Measurements from ENCODE around the gene PRSS8. TPM values are rescaled to one million over a fixed set of nuclear protein-coding genes. Genes with fewer than 3 reads are reported as not detected.

PRSS8 gene
- total RNA-seq, 1 donor from 2014 or later = 103 TPM

DNA sequence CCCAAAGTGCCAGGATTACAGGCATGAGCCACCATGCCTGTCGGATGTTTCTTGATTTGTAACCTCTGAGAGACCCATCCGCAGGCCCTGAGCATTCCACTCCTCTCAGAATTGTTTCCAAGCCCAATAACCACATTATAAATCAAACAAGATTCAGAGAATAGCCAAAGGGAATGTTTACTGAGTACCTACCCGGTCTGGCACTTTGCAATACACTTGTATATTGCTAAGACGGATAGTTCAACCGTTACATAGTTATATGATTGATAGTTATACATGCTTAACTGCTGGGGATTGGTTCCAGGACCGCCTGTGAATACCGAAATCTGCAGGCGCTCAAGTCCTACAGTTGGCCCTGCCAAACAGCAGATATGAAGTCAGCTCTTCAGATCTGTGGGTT is 21.1 kb downstream of the PRSS8 start:
- Histone ChIP-seq H3K9me3 (no peaks in the 10 kb centered on the region), H3K27me3 (no peaks in the 10 kb centered on the region), H3K4me1 (peaks cover 22% of the 10 kb centered on the region), H3K36me3 (peaks cover 38% of the 10 kb centered on the region), H3K4me3 (no peak overlapping the region), H3K27ac (no peak overlapping the region)
- TF ChIP-seq, protein P1, sequence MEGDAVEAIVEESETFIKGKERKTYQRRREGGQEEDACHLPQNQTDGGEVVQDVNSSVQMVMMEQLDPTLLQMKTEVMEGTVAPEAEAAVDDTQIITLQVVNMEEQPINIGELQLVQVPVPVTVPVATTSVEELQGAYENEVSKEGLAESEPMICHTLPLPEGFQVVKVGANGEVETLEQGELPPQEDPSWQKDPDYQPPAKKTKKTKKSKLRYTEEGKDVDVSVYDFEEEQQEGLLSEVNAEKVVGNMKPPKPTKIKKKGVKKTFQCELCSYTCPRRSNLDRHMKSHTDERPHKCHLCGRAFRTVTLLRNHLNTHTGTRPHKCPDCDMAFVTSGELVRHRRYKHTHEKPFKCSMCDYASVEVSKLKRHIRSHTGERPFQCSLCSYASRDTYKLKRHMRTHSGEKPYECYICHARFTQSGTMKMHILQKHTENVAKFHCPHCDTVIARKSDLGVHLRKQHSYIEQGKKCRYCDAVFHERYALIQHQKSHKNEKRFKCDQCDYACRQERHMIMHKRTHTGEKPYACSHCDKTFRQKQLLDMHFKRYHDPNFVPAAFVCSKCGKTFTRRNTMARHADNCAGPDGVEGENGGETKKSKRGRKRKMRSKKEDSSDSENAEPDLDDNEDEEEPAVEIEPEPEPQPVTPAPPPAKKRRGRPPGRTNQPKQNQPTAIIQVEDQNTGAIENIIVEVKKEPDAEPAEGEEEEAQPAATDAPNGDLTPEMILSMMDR (IDR thresholded peaks at IDR 0.05) = no peak
- intact Hi-C loops (cut with DNase I) = no loop called here
- no peak for DNase-seq
- no peak for ATAC-seq

DNA sequence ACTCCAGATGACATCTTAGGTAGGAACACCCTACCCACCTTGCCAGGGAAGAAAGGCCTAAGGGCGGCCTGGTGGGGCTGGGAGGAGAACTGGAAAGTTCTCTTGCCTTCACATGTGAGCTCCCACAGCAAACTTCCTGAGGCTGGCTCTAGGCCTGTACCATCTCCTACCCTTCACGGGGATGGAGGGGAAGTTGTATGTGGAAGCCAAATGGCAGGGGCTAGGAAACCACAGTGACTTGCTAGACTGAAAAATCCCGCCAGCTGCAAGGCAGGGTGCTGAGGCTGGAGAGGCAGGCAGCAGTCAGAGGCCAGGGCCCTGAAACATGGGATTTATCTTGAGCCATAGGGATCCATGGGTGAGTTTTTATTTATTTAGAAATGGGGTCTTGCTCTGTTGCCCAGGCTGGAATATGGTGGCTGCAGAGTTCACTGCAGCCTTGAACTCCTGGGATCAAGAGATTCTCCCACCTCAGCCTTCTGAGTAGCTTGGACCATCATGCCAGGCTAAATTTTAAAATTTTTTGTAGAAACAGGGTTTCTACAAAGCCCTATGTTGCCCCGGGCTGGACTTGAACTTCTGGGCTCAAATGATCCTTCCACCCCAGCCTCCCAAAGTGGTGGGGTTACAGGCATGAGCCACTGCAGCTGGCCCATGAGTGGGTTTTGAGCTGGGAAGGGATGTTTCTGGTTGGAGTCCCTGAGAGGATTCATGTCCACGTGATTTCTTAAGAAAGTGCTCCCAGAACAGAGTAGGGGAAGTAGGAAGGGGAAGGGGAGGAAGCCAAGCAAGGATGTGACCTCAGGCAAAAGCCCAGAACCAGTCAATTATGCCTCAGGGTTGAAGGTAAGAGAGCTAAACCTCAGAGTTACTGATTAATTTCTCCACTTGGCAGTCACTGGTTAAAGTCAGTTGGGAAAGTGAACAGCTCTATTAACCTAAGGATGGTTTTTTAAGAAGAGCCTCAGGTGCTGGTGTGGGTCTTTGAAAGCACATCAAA is 22.1 kb downstream of the PRSS8 start:
- ATAC-seq (peak; percentile 0), DNase-seq (no peak)
- Histone ChIP-seq H3K4me3 (no peak overlapping the region), H3K36me3 (peaks cover 30% of the 10 kb centered on the region), H3K9me3 (no peaks in the 10 kb centered on the region), H3K4me1 (peaks cover 20% of the 10 kb centered on the region), H3K27ac (peak overlapping the region; percentile 31), H3K27me3 (no peaks in the 10 kb centered on the region)
- intact Hi-C loops (cut with DNase I) = no loop called here
- TF ChIP-seq, protein P1 (IDR thresholded peaks at IDR 0.05) = no peak

DNA sequence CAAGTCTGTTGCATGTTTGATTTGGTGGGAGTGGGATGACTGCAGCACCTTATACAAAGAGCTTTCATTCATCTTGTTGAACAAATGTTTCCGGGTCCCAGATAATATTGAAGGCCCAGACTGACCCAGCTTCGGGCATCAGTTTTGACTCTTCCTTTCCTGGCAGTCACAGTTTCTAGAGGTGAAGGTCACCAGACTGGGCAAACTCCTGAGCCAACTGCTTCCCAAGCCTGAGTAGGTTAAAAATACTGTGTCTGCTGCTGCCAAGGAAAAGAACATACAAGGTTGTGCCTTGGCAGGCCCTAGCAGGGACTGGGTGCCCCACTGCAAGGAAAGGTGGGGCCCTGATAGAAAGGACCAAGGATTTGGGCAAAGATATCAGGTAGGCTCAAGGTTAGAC is 22.8 kb downstream of the PRSS8 start:
- no peak for DNase-seq
- no peaks in the 10 kb centered on the region for H3K27me3 ChIP-seq
- ATAC-seq = no peak
- peaks cover 22% of the 10 kb centered on the region for H3K4me1 ChIP-seq
- no peak overlapping the region for H3K4me3 ChIP-seq
- H3K27ac ChIP-seq = peak overlapping the region; percentile 27
- H3K36me3 ChIP-seq = peaks cover 30% of the 10 kb centered on the region
- TF ChIP-seq, protein P1 (IDR thresholded peaks at IDR 0.05) = no peak
- no peaks in the 10 kb centered on the region for H3K9me3 ChIP-seq
- intact Hi-C loops (cut with DNase I) = no loop called here

DNA sequence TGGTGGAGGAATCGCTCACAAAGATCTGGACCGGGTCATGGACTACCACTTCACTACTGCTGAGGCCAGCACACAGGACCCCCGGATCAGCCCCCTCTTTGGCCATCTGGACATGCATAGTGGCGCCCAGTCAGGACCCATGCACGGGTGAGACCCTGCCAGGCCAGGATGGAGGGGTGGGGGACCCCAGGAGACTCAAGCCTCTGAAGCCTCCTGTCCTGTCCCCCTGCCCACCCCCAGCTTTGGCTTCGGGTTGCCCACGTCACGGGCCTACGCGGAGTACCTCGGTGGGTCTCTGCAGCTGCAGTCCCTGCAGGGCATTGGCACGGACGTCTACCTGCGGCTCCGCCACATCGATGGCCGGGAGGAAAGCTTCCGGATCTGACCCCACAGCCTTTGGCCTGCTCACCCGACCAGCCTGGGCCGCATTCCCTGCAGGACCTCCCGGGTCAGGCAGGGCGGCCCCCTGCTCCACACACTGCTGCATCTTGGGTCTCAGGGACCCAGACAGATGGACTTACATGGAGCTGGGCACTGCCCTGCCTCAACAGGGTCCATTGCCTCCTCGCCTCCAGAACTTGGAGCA is 23.6 kb downstream of the PRSS8 start:
- TF ChIP-seq, protein P1 (IDR thresholded peaks at IDR 0.05) = no peak
- ATAC-seq (no peak), DNase-seq (no peak)
- no peak overlapping the region for H3K4me3 ChIP-seq
- H3K27ac ChIP-seq = no peak overlapping the region
- H3K27me3 ChIP-seq = no peaks in the 10 kb centered on the region
- H3K9me3 ChIP-seq = no peaks in the 10 kb centered on the region
- intact Hi-C loops (cut with DNase I) = no loop called here
- peaks cover 30% of the 10 kb centered on the region for H3K36me3 ChIP-seq
- peaks cover 24% of the 10 kb centered on the region for H3K4me1 ChIP-seq

DNA sequence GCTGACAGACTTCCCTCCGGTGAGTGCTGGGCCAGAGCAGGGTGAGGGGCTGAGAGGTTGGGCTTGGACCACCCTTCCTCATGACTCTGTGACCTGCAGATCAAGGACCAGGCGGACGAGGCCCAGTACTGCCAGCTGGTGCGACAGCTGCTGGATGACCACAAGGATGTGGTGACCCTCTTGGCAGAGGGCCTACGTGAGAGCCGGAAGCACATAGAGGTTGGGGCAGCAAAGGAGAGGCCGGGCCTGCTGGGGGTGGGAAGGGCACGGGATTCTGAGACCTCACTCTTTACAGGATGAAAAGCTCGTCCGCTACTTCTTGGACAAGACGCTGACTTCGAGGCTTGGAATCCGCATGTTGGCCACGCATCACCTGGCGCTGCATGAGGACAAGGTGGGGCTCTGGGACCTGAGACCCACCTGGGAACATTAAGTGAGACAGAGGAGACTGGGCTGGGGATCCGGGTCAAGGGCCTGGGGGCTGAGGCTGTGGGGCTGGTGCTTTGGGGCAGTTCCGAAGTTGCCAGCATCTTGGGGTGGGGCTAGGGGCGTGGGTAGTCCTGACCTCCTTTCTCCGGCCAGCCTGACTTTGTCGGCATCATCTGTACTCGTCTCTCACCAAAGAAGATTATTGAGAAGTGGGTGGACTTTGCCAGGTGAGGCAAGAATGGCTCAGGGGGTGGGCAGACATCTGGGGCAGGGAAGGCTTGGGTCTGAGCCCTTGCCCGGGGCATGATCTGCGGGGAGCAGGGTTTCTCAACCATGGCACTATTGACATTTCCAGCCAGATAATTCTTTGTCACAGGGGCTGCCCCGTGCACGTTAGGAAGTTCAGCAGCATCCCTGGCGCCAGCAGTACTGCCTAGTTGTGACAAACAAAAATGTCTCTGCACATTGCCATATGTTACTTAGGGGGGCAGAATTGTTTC is 25.2 kb downstream of the PRSS8 start:
- intact Hi-C loops (cut with DNase I) = no loop called here
- Histone ChIP-seq H3K27me3 (no peaks in the 10 kb centered on the region), H3K4me1 (peaks cover 26% of the 10 kb centered on the region), H3K36me3 (peaks cover 30% of the 10 kb centered on the region), H3K9me3 (no peaks in the 10 kb centered on the region), H3K27ac (no peak overlapping the region), H3K4me3 (no peak overlapping the region)
- DNase-seq (no peak), ATAC-seq (no peak)
- TF ChIP-seq, protein P1 (IDR thresholded peaks at IDR 0.05) = no peak
